Ectodermal cell (in vitro differentiated cells): ENCODE results near the gene CCZ1B.
"Not testable (repeated sequence)": the region's sequence is repeated elsewhere in the genome, so short reads cannot be mapped to it uniquely, and the experiment has no call there.

Source experiments
- H3K27ac ChIP-seq: 2 replicates; pipeline ENCODE4 v1.7.0; 2013; ENCODE audit warnings: mild to moderate bottlenecking, low read depth, low read length; ENCODE audit not compliant: insufficient read depth, poor library complexity, severe bottlenecking
- H3K27me3 ChIP-seq: 2 replicates; pipeline ENCODE4 v1.7.0; 2013; ENCODE audit warnings: mild to moderate bottlenecking, low read length; ENCODE audit not compliant: insufficient read depth, control insufficient read depth, poor library complexity, severe bottlenecking
- H3K36me3 ChIP-seq: one replicate; pipeline ENCODE4 v1.7.0; 2013; ENCODE audit warnings: low read length; ENCODE audit not compliant: control insufficient read depth, insufficient read depth
- H3K4me1 ChIP-seq: one replicate; pipeline ENCODE4 v1.7.0; 2013; ENCODE audit warnings: low read length; ENCODE audit not compliant: control insufficient read depth, insufficient read depth
- H3K4me3 ChIP-seq: 2 replicates; pipeline ENCODE4 v1.7.0; 2013; ENCODE audit warnings: low read depth, low read length, control low read depth; ENCODE audit not compliant: insufficient read depth
- H3K9me3 ChIP-seq: 2 replicates; pipeline ENCODE4 v1.7.0; 2013; ENCODE audit warnings: mild to moderate bottlenecking, low read length, moderate library complexity; ENCODE audit not compliant: control insufficient read depth
- WGBS, 2 experiments: methylation state at CpG; one replicate each; pipeline ENCODE4 v1.1.7; 2013; ENCODE audit warnings: missing lambda C conversion rate in 2 of 2; 5-methylcytosine and 5-hydroxymethylcytosine counted together

The CCZ1B gene

GRCh38 chr7:6833636-6834035 lies 7.6 kb upstream of the CCZ1B start:
- no peaks in the 10 kb centered on the region for H3K27me3 ChIP-seq
- WGBS, 2 experiments: 92 to 93% methylated on average over 6 of the region's 6 CpGs
- H3K36me3 ChIP-seq: no peaks in the 10 kb centered on the region
- no peak overlapping the region for H3K4me3 ChIP-seq
- no peak overlapping the region for H3K27ac ChIP-seq
- H3K4me1 ChIP-seq: no peaks in the 10 kb centered on the region
- H3K9me3 ChIP-seq: no peaks in the 10 kb centered on the region

GRCh38 chr7:6831018-6831725 lies 5.1 kb upstream of the CCZ1B start:
- Histone ChIP-seq H3K4me1 (no peaks in the 10 kb centered on the region), H3K27me3 (no peaks in the 10 kb centered on the region), H3K9me3 (no peaks in the 10 kb centered on the region), H3K27ac (no peak overlapping the region), H3K36me3 (no peaks in the 10 kb centered on the region), H3K4me3 (no peak overlapping the region)
- WGBS, 2 experiments: 84 to 85% methylated on average over 7 of the region's 7 CpGs

- H3K4me1 ChIP-seq, H3K27me3 ChIP-seq, H3K4me3 ChIP-seq, H3K9me3 ChIP-seq, H3K36me3 ChIP-seq, H3K27ac ChIP-seq: not testable (repeated sequence)
- WGBS, 2 experiments: 87% methylated on average over 5 to 6 of the region's 6 CpGs
These were observed 4.0 kb upstream of the CCZ1B start for GRCh38 chr7:6830026-6830425.

- 74 to 81% methylated on average over 3 of the region's 5 CpGs for whole genome bisulfite sequencing, 2 experiments
- H3K9me3 ChIP-seq, H3K4me3 ChIP-seq, H3K27me3 ChIP-seq, H3K36me3 ChIP-seq, H3K4me1 ChIP-seq, H3K27ac ChIP-seq: not testable (repeated sequence)
These were observed 3.5 kb upstream of the CCZ1B start for GRCh38 chr7:6829616-6830015.

- not testable (repeated sequence) for H3K4me3 ChIP-seq, H3K9me3 ChIP-seq, H3K4me1 ChIP-seq, H3K36me3 ChIP-seq, H3K27ac ChIP-seq, H3K27me3 ChIP-seq
- 48 to 50% methylated on average over 12 of the region's 12 CpGs for WGBS, 2 experiments
These were observed 1.1 kb upstream of the CCZ1B start for GRCh38 chr7:6827180-6827579.

GRCh38 chr7:6825236-6826125 lies 594 bp downstream of the CCZ1B start:
- H3K9me3 ChIP-seq, H3K27me3 ChIP-seq, H3K36me3 ChIP-seq, H3K27ac ChIP-seq, H3K4me3 ChIP-seq, H3K4me1 ChIP-seq: not testable (repeated sequence)
- WGBS, 2 experiments: 13% methylated on average over 4 of the region's 42 CpGs; no CpG with 5 or more reads in 1 of the 2 experiments

GRCh38 chr7:6821622-6822021 lies 4.5 kb downstream of the CCZ1B start:
- not testable (repeated sequence) for H3K27me3 ChIP-seq, H3K27ac ChIP-seq, H3K4me1 ChIP-seq, H3K36me3 ChIP-seq, H3K9me3 ChIP-seq, H3K4me3 ChIP-seq
- WGBS, 2 experiments: 91% methylated on average over 6 of the region's 6 CpGs

- H3K36me3 ChIP-seq, H3K9me3 ChIP-seq, H3K4me1 ChIP-seq, H3K27me3 ChIP-seq, H3K4me3 ChIP-seq, H3K27ac ChIP-seq: not testable (repeated sequence)
- 92 to 95% methylated on average over 5 of the region's 7 CpGs for WGBS, 2 experiments
These were observed 10.6 kb downstream of the CCZ1B start for GRCh38 chr7:6815470-6815869.

- not testable (repeated sequence) for H3K4me1 ChIP-seq, H3K36me3 ChIP-seq, H3K9me3 ChIP-seq, H3K27ac ChIP-seq, H3K27me3 ChIP-seq, H3K4me3 ChIP-seq
- WGBS, 2 experiments: 93 to 100% methylated on average over 2 of the region's 2 CpGs
These were observed 13.1 kb downstream of the CCZ1B start for GRCh38 chr7:6813011-6813410.

GRCh38 chr7:6807959-6808358 lies 18.1 kb downstream of the CCZ1B start:
- H3K27ac ChIP-seq, H3K36me3 ChIP-seq, H3K4me3 ChIP-seq, H3K27me3 ChIP-seq, H3K4me1 ChIP-seq, H3K9me3 ChIP-seq: not testable (repeated sequence)
- WGBS, 2 experiments: no CpG with 5 or more reads among the region's 6 CpGs
